Measurements from ENCODE around the gene OR10H1. TPM values are rescaled to one million over a fixed set of nuclear protein-coding genes. Genes with fewer than 3 reads are reported as not detected.

OR10H1 gene
- total and polyA plus RNA-seq, 9 of the 15 experiments (the other 6 are each of a cell fraction or from before 2014, with no cell fraction given): not detected

GRCh38 chr19:15825753-15826152, 10.3 kb upstream of the OR10H1 start (continued):
- TF ChIP-seq HNRNPL (IDR thresholded peaks at IDR 0.05; ENCODE audit: low read depth, low read length): no peak
- no peak for TF ChIP-seq NFRKB (IDR thresholded peaks at IDR 0.05; ENCODE audit: low read depth)
- TF ChIP-seq PATZ1 (CRISPR knock-in tag; IDR thresholded peaks at IDR 0.05; ENCODE audit: borderline replicate concordance): 0 out of 2 replicates have a peak, but pooled peaks have one; percentile 60
- peak; percentile 85 for TF ChIP-seq ILK (tag; IDR thresholded peaks at IDR 0.05; ENCODE audit: borderline replicate concordance, low read depth)
- peak; percentile 89; the same call in 1 of the 2 replicates for TF ChIP-seq ZNF644 (tag; IDR thresholded peaks at IDR 0.05; ENCODE audit: low read depth)
- TF ChIP-seq ERF (CRISPR knock-in tag; IDR thresholded peaks at IDR 0.05): 0 out of 2 replicates have a peak, but pooled peaks have one; percentile 37
- TF ChIP-seq ZNF79 (CRISPR knock-in tag; IDR thresholded peaks at IDR 0.05; ENCODE audit: low read depth): peak; percentile 54; the same call in 1 of the 2 replicates
- TF ChIP-seq MED1 (CRISPR knock-in tag; IDR thresholded peaks at IDR 0.05; ENCODE audit: borderline replicate concordance): no peak
- TF ChIP-seq HMGN3 (IDR thresholded peaks at IDR 0.05; ENCODE audit: borderline replicate concordance, extremely low read depth, insufficient read length, low read depth, low read length): no peak
- no peak for TF ChIP-seq NKRF (IDR thresholded peaks at IDR 0.05; ENCODE audit: borderline replicate concordance)
- no peak for TF ChIP-seq E2F5 (CRISPR knock-in tag; IDR thresholded peaks at IDR 0.05)
- no peak for TF ChIP-seq FOXJ2 (tag; IDR thresholded peaks at IDR 0.05)
- peak; percentile 52; the same call in 1 of the 2 replicates for TF ChIP-seq ZNF589 (CRISPR knock-in tag; IDR thresholded peaks at IDR 0.05; ENCODE audit: low read depth)
- peak; percentile 94; the same call in 1 of the 2 replicates for TF ChIP-seq SMAD3 (CRISPR knock-in tag; conservative IDR thresholded peaks at IDR 0.05)
- no peak for TF ChIP-seq ZNF740 (CRISPR knock-in tag; IDR thresholded peaks at IDR 0.05)
- TF ChIP-seq ZNF740 (tag; IDR thresholded peaks at IDR 0.05): peak in 1 of 2 experiments; percentile 90; a peak in 2 of 4 replicates
- TF ChIP-seq EP400 (IDR thresholded peaks at IDR 0.05): no peak
- TF ChIP-seq SLC30A9 (CRISPR knock-in tag; IDR thresholded peaks at IDR 0.05): no peak
- TF ChIP-seq TCFL5 (CRISPR knock-in tag; conservative IDR thresholded peaks at IDR 0.05): peak; percentile 76; the same call in 1 of the 2 replicates
- no peak for TF ChIP-seq NCOA1 (IDR thresholded peaks at IDR 0.05; ENCODE audit: low read depth)
- no peak for TF ChIP-seq PHB (CRISPR knock-in tag; IDR thresholded peaks at IDR 0.05)
- TF ChIP-seq ZBTB17 (CRISPR knock-in tag; IDR thresholded peaks at IDR 0.05): 0 out of 2 replicates have a peak, but pooled peaks have one; percentile 48
- peak; percentile 70 for TF ChIP-seq ZBTB12 (CRISPR knock-in tag; IDR thresholded peaks at IDR 0.05)
